Ovary (tissue), 3 donors: ENCODE results near the gene EML1.

ENCODE experiments used
- CTCF ChIP-seq, 3 donors: fragments of 450-650 bp in 2 of 3; fragments of 200-600 bp in 1 of 3; IDR thresholded peaks; one replicate each; pipeline versions ENCODE4 v1.5.1 to v1.8.0; 2016 to 2022; ENCODE audit warnings: antibody characterized with exemption in 3 of 3, mild to moderate bottlenecking in 1 of 3
- POLR2A ChIP-seq: fragments of 450-650 bp; IDR thresholded peaks from one replicate; pipeline ENCODE4 v1.6.1; 2017; ENCODE audit warnings: antibody characterized with exemption, mild to moderate bottlenecking, moderate library complexity
- donor health status: DM: no; HTN: no; CAD: no.

- TF ChIP-seq CTCF (IDR thresholded peaks at IDR 0.05): no peak
- no peak for TF ChIP-seq POLR2A
Measured at GRCh38 chr14:99921425-99921824, 128.2 kb downstream of the EML1 start.
